Endothelial cell of umbilical vein (primary cell): Measurements from ENCODE around the gene SAE1. TPM values are rescaled to one million over a fixed set of nuclear protein-coding genes. Genes with fewer than 3 reads are reported as not detected.

ENCODE experiments used
- BruUV-seq: library from RNA; stranded (reverse); fragments of 400-500 nt; replicated peaks from 2 replicates; lab custom pipeline; 2021; lab: Mats Ljungman, UMichigan
- CTCF ChIA-PET: fragments of 300-600, 350-600 bp; sonication (Branson Sonifier 250); formaldehyde crosslinking; loops from one replicate; lab custom pipeline; 2021; ENCODE audit warnings: antibody characterized with exemption, inconsistent platforms; lab: Charles Lee
- POLR2A ChIA-PET: fragments of 300-600, 350-600 bp; sonication (Branson Sonifier 250); formaldehyde crosslinking; loops from one replicate; lab custom pipeline; 2021; ENCODE audit warnings: antibody characterized with exemption, inconsistent platforms; lab: Charles Lee
- DNase-seq: peaks from one replicate; pipeline ENCODE4 v3.0.0-alpha.2; 2011; ENCODE audit warnings: low read depth, low spot score
- FAIRE-seq: peaks from 2 replicates; lab custom pipeline; 2011; peaks lifted over from hg19 to GRCh38; lab: Jason Lieb, UNC
- H2AFZ ChIP-seq: 2 replicates; pipeline ENCODE4 v1.6.0; 2012; ENCODE audit warnings: low read depth, low read length, control low read depth, inconsistent platforms
- H3K27ac ChIP-seq: 2 replicates; pipeline ENCODE4 v1.5.1; 2011; ENCODE audit warnings: low read depth, mild to moderate bottlenecking, control low read depth, low read length, moderate library complexity; ENCODE audit not compliant: insufficient read depth
- H3K27me3 ChIP-seq, 2 experiments: 2 replicates each; pipeline versions ENCODE4 v1.6.0 to v1.6.1; 2011; ENCODE audit warnings: low read length in 2 of 2, mixed read lengths in 1 of 2; ENCODE audit not compliant: control insufficient read depth in 2 of 2, insufficient read depth in 2 of 2
- H3K36me3 ChIP-seq, 2 experiments: 2 replicates in 1 of 2; 3 replicates in 1 of 2; pipeline ENCODE4 v1.5.1; 2011; ENCODE audit warnings: low read length in 2 of 2, mild to moderate bottlenecking in 1 of 2, moderate library complexity in 1 of 2; ENCODE audit not compliant: control insufficient read depth in 2 of 2, insufficient read depth in 2 of 2; ENCODE audit errors: extremely low read depth in 1 of 2
- H3K4me1 ChIP-seq: 3 replicates; pipeline ENCODE4 v1.5.1; 2011; ENCODE audit warnings: mild to moderate bottlenecking, low read length; ENCODE audit not compliant: control insufficient read depth, insufficient read depth; ENCODE audit errors: extremely low read depth
- H3K4me2 ChIP-seq: 2 replicates; pipeline ENCODE4 v1.6.1; 2011; ENCODE audit warnings: low read length, control low read depth, mixed read lengths; ENCODE audit not compliant: insufficient read depth
- H3K4me3 ChIP-seq, 3 experiments: fragments of 200-600 bp in 1 of 3; sonication (generic), shearing (Covaris generic) in 1 of 3; replicated peaks in 1 of 3; 2 replicates each; pipeline ENCODE4 v1.5.1; 2011 to 2016; ENCODE audit warnings: control low read depth in 3 of 3, low read length in 3 of 3, mild to moderate bottlenecking in 2 of 3, inconsistent platforms in 1 of 3, low read depth in 1 of 3, moderate library complexity in 1 of 3; ENCODE audit not compliant: insufficient read depth in 1 of 3
- H3K79me2 ChIP-seq: 2 replicates; pipeline ENCODE4 v1.6.0; 2012; ENCODE audit warnings: low read length, inconsistent platforms; ENCODE audit not compliant: control insufficient read depth, insufficient read depth
- H3K9ac ChIP-seq: replicated peaks from 2 replicates; pipeline ENCODE3; 2011; ENCODE audit warnings: low read length, control low read depth; ENCODE audit not compliant: insufficient read depth; ENCODE audit errors: extremely low read depth
- H3K9me1 ChIP-seq: replicated peaks from 3 replicates; pipeline ENCODE4 v1.6.0; 2011; ENCODE audit warnings: mild to moderate bottlenecking, low read length; ENCODE audit not compliant: control insufficient read depth, insufficient read depth; ENCODE audit errors: extremely low read depth
- H3K9me3 ChIP-seq: replicated peaks from 2 replicates; pipeline ENCODE4 v1.5.1; 2012; ENCODE audit warnings: low read length, inconsistent platforms; ENCODE audit not compliant: control insufficient read depth, insufficient read depth
- H4K20me1 ChIP-seq: replicated peaks from 2 replicates; pipeline ENCODE3; 2011; ENCODE audit warnings: mild to moderate bottlenecking, low read length; ENCODE audit not compliant: control insufficient read depth, insufficient read depth; ENCODE audit errors: extremely low read depth
- CTCF ChIP-seq, 2 donors: IDR thresholded peaks; 1 replicate in 1 of 2; 2 replicates in 1 of 2; pipeline ENCODE4 v1.5.1; 2011; ENCODE audit warnings: low read length in 2 of 2, mild to moderate bottlenecking in 2 of 2, moderate library complexity in 2 of 2, control low read depth in 1 of 2, inconsistent platforms in 1 of 2, low read depth in 1 of 2; ENCODE audit not compliant: insufficient read depth in 1 of 2; ENCODE audit errors: extremely low read depth in 1 of 2
- EZH2 ChIP-seq: IDR thresholded peaks from 2 replicates; pipeline ENCODE4 v1.6.1; 2012; ENCODE audit warnings: borderline replicate concordance, low read depth, mild to moderate bottlenecking, moderate library complexity, low read length, inconsistent platforms; ENCODE audit not compliant: severe bottlenecking
- JUN ChIP-seq: IDR thresholded peaks from 2 replicates; pipeline ENCODE4 v1.6.1; 2011; ENCODE audit warnings: borderline replicate concordance, low read depth; ENCODE audit not compliant: insufficient read length, insufficient read depth
- MAX ChIP-seq: IDR thresholded peaks from 2 replicates; pipeline ENCODE4 v1.6.1; 2011; ENCODE audit not compliant: insufficient read depth, insufficient read length
- POLR2AphosphoS5 ChIP-seq: IDR thresholded peaks from 2 replicates; pipeline ENCODE4 v1.6.1; 2012; ENCODE audit warnings: low read depth, mild to moderate bottlenecking, control low read depth, low read length, moderate library complexity; ENCODE audit not compliant: insufficient read depth
- dilution Hi-C: fragments of 300-500 bp; cut with MboI; formaldehyde crosslinking; loops from one replicate; pipeline ENCODE4 v1.15.0; 2019; ENCODE audit warnings: low sequenced_read_pairs; ENCODE audit not compliant: extremely low pct_ligation_motif_present
- intact Hi-C: fragments of 100-400 bp; cut with micrococcal nuclease; formaldehyde crosslinking; loops from one replicate; pipeline ENCODE4 v1.10.0; 2022
- polyA plus RNA-seq, 4 experiments: library from polyadenylated mRNA; depleted of rRNA in 3 of 4; stranded (reverse) in 3 of 4; unstranded in 1 of 4; fragments of >200 nt; gene quantifications; 2 replicates each; pipeline versions ENCODE4 v1.2.1 to v1.2.3, GENCODE V29; 2011 to 2012; ENCODE audit warnings: missing spikeins in 1 of 4
- total RNA-seq: library from RNA; stranded (reverse); gene quantifications from 2 replicates; pipeline ENCODE4 v1.2.3, GENCODE V29; 2021

Gene SAE1
- total and polyA plus RNA-seq, 2 donors (not counting 3 experiments of a cell fraction or from before 2014, with no cell fraction given), result 165 to 219 TPM

GRCh38 chr19:47239610-47240296, 109.1 kb downstream of the SAE1 start:
- FAIRE-seq (peak; percentile 40), DNase-seq (peak; percentile 74)
- intact Hi-C loops (loop anchor here (5.0 kb wide), 2 partner anchors 202 to 382 kb away; no protein-coding TSS in a partner anchor), dilution Hi-C loops (no loop called here)
- Histone ChIP-seq H2AFZ (peak overlapping the region; percentile 11), H3K9me3 (no peaks in the 10 kb centered on the region), H3K4me3 (peak overlapping the region in 1 of 3 experiments; percentile 15), H3K27me3 (no peaks in the 10 kb centered on the region), H3K36me3 (no peaks in the 10 kb centered on the region), H3K9me1 (no peaks in the 10 kb centered on the region), H3K27ac (no peak overlapping the region), H3K9ac (no peak overlapping the region), H3K4me2 (no peak overlapping the region), H3K4me1 (peaks cover 19% of the 10 kb centered on the region), H3K79me2 (no peaks in the 10 kb centered on the region), H4K20me1 (no peaks in the 10 kb centered on the region)
- TF ChIP-seq POLR2AphosphoS5 (peak; percentile 28), EZH2 (no peak)
- BruUV-seq, result no TSS peak
- ChIA-PET POLR2A (no interaction called here), CTCF (interaction anchor here (0.8 to 1.3 kb wide), 4 partner anchors 12 to 82 kb away, joined by 3 to 5 read pairs (median 3); no protein-coding TSS in a partner anchor)

GRCh38 chr19:47240556-47240955, 109.9 kb downstream of the SAE1 start:
- FAIRE-seq (no peak), DNase-seq (no peak)
- Histone ChIP-seq H3K9ac (no peak overlapping the region), H3K79me2 (no peaks in the 10 kb centered on the region), H3K4me3 (no peak overlapping the region), H3K4me2 (no peak overlapping the region), H3K36me3 (no peaks in the 10 kb centered on the region), H3K9me1 (no peaks in the 10 kb centered on the region), H4K20me1 (no peaks in the 10 kb centered on the region), H3K9me3 (no peaks in the 10 kb centered on the region), H3K4me1 (peaks cover 21% of the 10 kb centered on the region), H3K27me3 (no peaks in the 10 kb centered on the region), H2AFZ (no peak overlapping the region), H3K27ac (no peak overlapping the region)
- dilution Hi-C loops (no loop called here), intact Hi-C loops (loop anchor here (5.0 kb wide), 2 partner anchors 203 to 383 kb away; no protein-coding TSS in a partner anchor)
- no peak for TF ChIP-seq JUN
- TF ChIP-seq EZH2, result peak; percentile 16
- TF ChIP-seq POLR2AphosphoS5, result no peak
- no peak for TF ChIP-seq CTCF (IDR thresholded peaks at IDR 0.05; ENCODE audit: extremely low read depth in 1 of 2, insufficient read depth in 1 of 2, low read depth in 1 of 2, low read length in 2 of 2)
- no peak for TF ChIP-seq MAX
- BruUV-seq, result no TSS peak
- CTCF ChIA-PET, result no interaction called here
- POLR2A ChIA-PET, result interaction anchor here (0.6 kb wide), 1 partner anchor 16 kb away, joined by 3 read pairs; no protein-coding TSS in a partner anchor
